Smooth muscle cell (in vitro differentiated cells): Measurements from ENCODE around the gene SRRM5. TPM values are rescaled to one million over a fixed set of nuclear protein-coding genes. Genes with fewer than 3 reads are reported as not detected.

Experiments used
- DNase-seq: peaks from one replicate; lab custom pipeline; 2025; ENCODE audit not compliant: unreplicated experiment; lab: John Stamatoyannopoulos, UW
- H2AFZ ChIP-seq: fragments of 200-600 bp; sonication (generic); 2 replicates; pipeline ENCODE4 v1.6.0; 2016; ENCODE audit warnings: antibody characterized with exemption, low read depth, mild to moderate bottlenecking
- H3F3A ChIP-seq: fragments of 200-600 bp; sonication (generic); 2 replicates; pipeline ENCODE4 v1.6.0; 2017; ENCODE audit warnings: antibody characterized with exemption, low read depth
- H3K27ac ChIP-seq: fragments of 200-600 bp; sonication (generic); 2 replicates; pipeline ENCODE4 v1.5.1; 2016; ENCODE audit warnings: low read depth, mild to moderate bottlenecking
- H3K27me3 ChIP-seq: fragments of 200-600 bp; sonication (generic); 2 replicates; pipeline ENCODE4 v1.6.1; 2016; ENCODE audit warnings: low read depth, mild to moderate bottlenecking
- H3K36me3 ChIP-seq: fragments of 200-600 bp; sonication (generic); 2 replicates; pipeline ENCODE4 v1.5.1; 2016; ENCODE audit warnings: low read depth
- H3K4me1 ChIP-seq: fragments of 200-600 bp; sonication (generic); 2 replicates; pipeline ENCODE4 v1.5.1; 2016; ENCODE audit warnings: low read depth
- H3K4me2 ChIP-seq: fragments of 200-600 bp; sonication (generic); 2 replicates; pipeline ENCODE4 v1.6.0; 2016; ENCODE audit warnings: mild to moderate bottlenecking
- H3K4me3 ChIP-seq: fragments of 200-600 bp; sonication (generic); 2 replicates; pipeline ENCODE4 v1.5.1; 2016; ENCODE audit warnings: mild to moderate bottlenecking
- H3K79me2 ChIP-seq: fragments of 200-600 bp; sonication (generic); 2 replicates; pipeline ENCODE4 v1.6.0; 2016; ENCODE audit warnings: low read depth, mild to moderate bottlenecking
- H3K9ac ChIP-seq: fragments of 200-600 bp; sonication (generic); 2 replicates; pipeline ENCODE4 v1.6.0; 2016; ENCODE audit warnings: low read depth
- H3K9me3 ChIP-seq: fragments of 200-600 bp; sonication (generic); replicated peaks from 2 replicates; pipeline ENCODE4 v1.5.1; 2016; ENCODE audit warnings: low read depth
- H4K20me1 ChIP-seq: fragments of 200-600 bp; sonication (generic); 2 replicates; pipeline ENCODE4 v1.6.0; 2016; ENCODE audit warnings: low read depth
- CTCF ChIP-seq: fragments of 200-600 bp; sonication (generic); IDR thresholded peaks from 2 replicates; pipeline ENCODE4 v1.5.1; 2017; ENCODE audit warnings: borderline replicate concordance, mild to moderate bottlenecking, antibody characterized with exemption; ENCODE audit not compliant: insufficient read depth, poor library complexity, severe bottlenecking
- WGBS: methylation state at CpG from one replicate; pipeline ENCODE4 v1.1.7; 2016; ENCODE audit warnings: low lambda C conversion rate; 5-methylcytosine and 5-hydroxymethylcytosine counted together
- polyA plus RNA-seq: library from polyadenylated mRNA; unstranded; fragments of >200 nt; fragmentation: Nextera tagmentation; extraction: Ambion mirVana; gene quantifications from 2 replicates; pipeline ENCODE4 v1.2.1, GENCODE V29; 2016
- total RNA-seq: library from RNA; depleted of rRNA; stranded (reverse); fragments of >200 nt; gene quantifications from 2 replicates; pipeline ENCODE4 v1.2.3, GENCODE V29; 2014

SRRM5 gene
- total and polyA plus RNA-seq, 2 experiments from 2014 or later: 0.27 TPM; not detected in 1

GRCh38 chr19:43589277-43589676 is 22.6 kb upstream of the SRRM5 start:
- Histone ChIP-seq H3K36me3 (no peaks in the 10 kb centered on the region), H3K9ac (no peak overlapping the region), H2AFZ (no peak overlapping the region), H3K4me1 (no peaks in the 10 kb centered on the region), H3K79me2 (peaks cover 36% of the 10 kb centered on the region), H4K20me1 (peaks cover 49% of the 10 kb centered on the region), H3K9me3 (no peaks in the 10 kb centered on the region), H3F3A (no peaks in the 10 kb centered on the region), H3K27me3 (no peaks in the 10 kb centered on the region), H3K27ac (no peak overlapping the region), H3K4me2 (no peak overlapping the region), H3K4me3 (no peak overlapping the region)
- WGBS: 95% methylated on average over 5 of the region's 5 CpGs
- no peak for TF ChIP-seq CTCF
- DNase-seq: no peak

- no peak for DNase-seq
- WGBS: 97% methylated on average over 6 of the region's 6 CpGs
- peaks cover 53% of the 10 kb centered on the region for H4K20me1 ChIP-seq
- no peak overlapping the region for H3K27ac ChIP-seq
- H2AFZ ChIP-seq: no peak overlapping the region
- no peaks in the 10 kb centered on the region for H3K36me3 ChIP-seq
- H3F3A ChIP-seq: no peaks in the 10 kb centered on the region
- H3K4me3 ChIP-seq: no peak overlapping the region
- H3K4me2 ChIP-seq: no peak overlapping the region
- no peak overlapping the region for H3K9ac ChIP-seq
- no peak for TF ChIP-seq CTCF
- H3K9me3 ChIP-seq: no peaks in the 10 kb centered on the region
- peaks cover 40% of the 10 kb centered on the region for H3K79me2 ChIP-seq
- H3K27me3 ChIP-seq: no peaks in the 10 kb centered on the region
- no peaks in the 10 kb centered on the region for H3K4me1 ChIP-seq
Observed at GRCh38 chr19:43589678-43590077, 22.2 kb upstream of the SRRM5 start.

- no peak overlapping the region for H3K4me2 ChIP-seq
- peaks cover 46% of the 10 kb centered on the region for H3K79me2 ChIP-seq
- no peak overlapping the region for H2AFZ ChIP-seq
- no peak overlapping the region for H3K9ac ChIP-seq
- DNase-seq: no peak
- WGBS: 97% methylated on average over 51 of the region's 63 CpGs
- no peak for TF ChIP-seq CTCF
- peaks cover 4% of the 10 kb centered on the region for H3K4me1 ChIP-seq
- H3F3A ChIP-seq: no peaks in the 10 kb centered on the region
- no peak overlapping the region for H3K27ac ChIP-seq
- H3K9me3 ChIP-seq: no peaks in the 10 kb centered on the region
- no peaks in the 10 kb centered on the region for H3K36me3 ChIP-seq
- peaks cover 55% of the 10 kb centered on the region for H4K20me1 ChIP-seq
- H3K4me3 ChIP-seq: no peak overlapping the region
- H3K27me3 ChIP-seq: no peaks in the 10 kb centered on the region
Observed at GRCh38 chr19:43591904-43592772, 19.8 kb upstream of the SRRM5 start.
